ENCODE results near the gene ERO1B.
"Not testable (repeated sequence)": the region's sequence is repeated elsewhere in the genome, so short reads cannot be mapped to it uniquely, and the experiment has no call there.

Gene ERO1B

DNA sequence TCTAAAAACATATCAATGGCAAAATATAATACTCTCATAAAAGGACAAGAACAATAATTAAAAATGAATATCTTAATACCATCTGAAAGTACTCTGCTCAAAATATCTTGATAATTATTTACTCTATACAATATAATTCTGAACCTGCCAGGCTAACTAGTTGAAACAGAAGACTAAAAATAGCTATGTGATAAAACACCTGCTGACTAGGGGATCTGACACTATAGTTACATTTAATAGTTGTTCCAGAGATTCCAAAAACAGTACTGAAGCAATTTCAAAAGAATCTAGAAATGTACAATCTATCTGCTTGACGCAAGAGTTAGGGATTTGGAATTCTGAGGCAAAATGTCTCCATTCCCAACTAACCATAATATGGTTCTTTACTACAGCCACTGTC, 30.2 kb downstream of the ERO1B start:
- no peak for DNase-seq (ENCODE audit: low read depth, low spot score)

DNA sequence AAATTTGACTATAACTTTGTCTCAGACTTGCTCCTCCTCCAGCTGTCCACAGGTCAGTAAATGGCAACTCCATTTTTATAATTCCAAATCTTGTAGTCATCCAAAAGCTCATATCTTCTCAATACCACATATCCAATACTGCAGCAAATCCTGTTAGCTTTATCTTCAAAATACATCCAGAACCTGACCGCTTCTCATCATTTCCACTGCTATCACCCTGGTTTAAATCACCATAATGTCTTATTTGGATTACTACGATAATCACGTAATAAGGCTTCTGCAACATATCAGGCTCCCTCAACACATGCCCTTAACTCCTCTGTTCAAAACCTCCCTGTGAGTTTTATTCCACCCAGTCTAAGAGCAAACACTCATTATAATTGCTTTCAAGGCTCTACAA, 34.5 kb downstream of the ERO1B start:
- DNase-seq (ENCODE audit: low read depth, low spot score): no peak

DNA sequence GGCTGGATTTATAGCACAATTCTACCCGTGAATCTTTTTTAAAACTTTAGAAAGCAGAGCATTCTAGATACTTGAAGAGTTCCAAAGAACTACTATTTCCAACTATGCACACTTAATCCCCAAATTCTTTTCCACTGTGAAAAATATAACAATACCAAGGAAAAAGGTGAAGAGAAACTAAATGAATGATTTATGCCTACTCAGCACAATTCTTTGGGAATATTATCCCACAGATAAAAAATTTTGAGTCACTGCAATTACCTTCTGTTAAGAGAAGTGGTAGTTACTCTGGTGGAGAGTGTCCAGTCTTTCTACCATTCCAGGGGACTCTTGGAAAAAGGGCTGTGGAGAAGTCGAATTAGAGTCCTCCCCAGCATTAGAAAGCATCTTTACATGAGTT, 39.2 kb downstream of the ERO1B start:
- no peak for DNase-seq (ENCODE audit: low read depth, low spot score)

DNA sequence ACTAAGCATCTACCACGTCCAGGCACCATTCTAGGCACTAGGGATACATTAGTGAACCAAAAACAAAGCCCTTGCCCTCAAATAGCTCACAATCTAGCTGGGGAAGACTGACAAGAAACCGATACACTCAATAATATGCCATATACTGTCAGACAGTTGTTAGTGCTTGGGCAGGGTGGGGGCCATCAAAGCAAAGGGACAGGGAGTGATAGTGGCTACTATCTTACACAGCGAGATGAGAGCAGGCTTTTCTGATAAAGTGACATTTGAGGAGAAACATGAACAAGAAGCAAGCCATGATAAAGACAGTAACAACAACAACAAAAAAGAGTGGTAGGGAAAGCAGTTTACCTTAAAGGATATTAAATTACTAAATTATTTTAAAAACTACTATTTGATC, 41.1 kb downstream of the ERO1B start:
- no peak for DNase-seq (ENCODE audit: low read depth, low spot score)

DNA sequence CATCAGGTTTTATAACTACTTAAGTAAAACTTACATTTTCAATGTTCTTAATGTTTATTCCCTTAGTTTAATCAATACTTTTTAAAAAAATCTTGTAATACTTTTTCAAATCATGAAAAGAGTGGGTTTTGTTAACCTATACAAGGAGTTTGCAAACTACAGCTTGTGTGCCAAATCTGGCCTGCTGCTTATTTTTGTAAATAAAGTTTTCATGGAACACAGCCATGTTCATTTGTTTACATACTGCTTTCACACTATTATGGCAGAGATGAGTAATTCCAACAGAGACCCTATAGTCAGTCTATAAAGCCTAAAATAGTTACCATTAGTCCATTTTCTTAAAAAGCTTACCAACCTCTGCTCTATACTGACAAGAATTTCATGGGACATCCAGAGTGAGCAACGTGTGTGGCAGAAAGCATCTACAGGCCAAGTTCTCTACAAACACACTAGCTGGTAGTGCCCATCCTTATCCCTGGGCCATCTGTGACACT, 42.6 kb downstream of the ERO1B start:
- no peak for DNase-seq (ENCODE audit: low read depth, low spot score)

DNA sequence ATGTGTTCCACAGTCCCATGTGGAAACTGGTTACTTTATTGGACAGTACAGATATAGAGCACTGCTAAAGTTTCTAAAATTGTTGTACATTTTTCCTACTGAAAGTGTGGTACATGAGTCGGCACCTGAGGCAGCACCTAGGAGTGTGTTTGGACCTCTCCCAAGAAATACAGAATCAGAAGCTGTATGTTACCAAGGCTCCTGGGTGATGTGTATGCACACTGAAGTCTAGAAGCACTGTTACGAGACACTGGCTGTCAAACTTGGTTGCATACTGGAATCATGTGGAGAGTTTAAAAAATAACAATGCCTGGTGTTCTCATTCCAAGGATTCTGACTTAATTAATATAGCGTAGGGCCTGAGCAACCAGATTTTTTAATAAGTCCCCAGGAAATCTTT, 46.6 kb downstream of the ERO1B start:
- DNase-seq (ENCODE audit: low read depth, low spot score): no peak

DNA sequence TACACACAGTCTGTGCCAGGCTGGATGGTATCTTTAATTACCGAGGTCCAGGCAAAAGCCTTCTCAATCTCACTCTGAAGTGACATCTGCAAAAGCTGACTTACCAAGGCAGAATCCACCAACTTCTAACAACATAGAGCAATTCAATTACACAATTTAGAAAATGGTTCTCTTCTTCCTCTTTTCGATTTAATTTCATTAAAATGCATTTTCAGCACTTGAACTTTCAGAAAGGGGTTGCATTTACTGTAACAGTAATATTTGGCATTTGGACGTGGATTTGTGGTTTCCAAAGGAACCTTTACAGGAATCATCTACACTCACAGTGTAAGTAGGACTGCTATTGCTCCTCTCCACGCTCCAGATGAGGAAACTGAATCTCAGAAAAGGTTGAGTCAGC, 53.3 kb downstream of the ERO1B start:
- DNase-seq (ENCODE audit: low read depth, low spot score): no peak

DNA sequence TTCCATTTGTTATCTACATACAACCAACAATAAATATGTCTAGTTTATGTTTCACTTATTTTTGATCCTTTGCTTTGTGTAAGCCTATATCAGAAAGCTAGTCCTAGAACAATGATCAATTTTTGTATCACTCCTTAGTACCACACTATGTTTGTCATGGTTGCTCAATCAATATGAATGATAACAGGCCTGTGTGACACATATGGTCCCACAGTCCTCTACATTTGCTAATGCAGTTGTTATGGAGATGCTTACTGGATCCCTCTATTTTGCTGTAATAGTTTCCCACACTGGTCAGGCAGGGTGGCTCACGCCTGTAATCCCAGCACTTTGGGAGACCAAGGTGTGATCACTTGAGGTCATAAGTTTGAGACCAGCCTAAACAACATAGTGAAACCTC, 59.1 kb downstream of the ERO1B start:
- no peak for DNase-seq (ENCODE audit: low read depth, low spot score)

DNA sequence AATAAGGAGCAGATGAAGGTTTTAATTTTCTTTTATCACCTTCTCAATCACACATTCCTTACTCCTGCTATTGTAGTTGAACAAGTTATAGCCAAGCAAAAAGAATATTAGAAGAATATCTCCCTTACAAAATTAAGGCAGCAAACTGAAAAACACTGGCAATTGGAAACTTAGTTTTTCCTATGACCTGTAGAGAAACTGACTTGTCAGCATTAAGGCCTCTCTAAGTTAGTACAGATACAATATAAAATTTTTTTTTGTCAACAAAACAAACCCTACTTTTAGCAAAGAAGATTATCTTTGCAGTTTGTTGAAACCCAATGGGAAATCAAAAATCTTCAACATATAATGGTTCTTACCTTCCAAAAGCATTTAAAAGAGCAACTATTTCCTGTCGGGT, 61.3 kb downstream of the ERO1B start:
- DNase-seq (ENCODE audit: low read depth, low spot score): no peak

DNA sequence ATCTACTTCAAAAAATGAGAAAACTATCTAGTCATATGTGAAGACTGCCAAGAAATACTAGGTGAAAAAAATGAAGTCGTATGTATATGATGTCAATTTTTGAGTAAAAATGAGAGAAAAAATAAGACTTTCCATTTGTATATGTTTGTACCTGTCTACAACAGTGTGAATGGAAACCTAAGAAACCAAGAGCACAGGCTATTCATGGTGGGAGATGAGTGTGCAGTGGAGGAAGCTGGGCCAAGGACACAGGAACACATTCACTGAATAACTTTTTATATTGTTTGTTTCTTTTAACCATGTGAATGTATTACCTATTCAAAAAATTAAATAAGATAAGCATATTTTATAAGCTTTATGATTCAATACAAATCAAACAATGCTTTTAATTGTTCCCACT, 67.0 kb downstream of the ERO1B start:
- no peak for DNase-seq (ENCODE audit: low read depth, low spot score)

DNA sequence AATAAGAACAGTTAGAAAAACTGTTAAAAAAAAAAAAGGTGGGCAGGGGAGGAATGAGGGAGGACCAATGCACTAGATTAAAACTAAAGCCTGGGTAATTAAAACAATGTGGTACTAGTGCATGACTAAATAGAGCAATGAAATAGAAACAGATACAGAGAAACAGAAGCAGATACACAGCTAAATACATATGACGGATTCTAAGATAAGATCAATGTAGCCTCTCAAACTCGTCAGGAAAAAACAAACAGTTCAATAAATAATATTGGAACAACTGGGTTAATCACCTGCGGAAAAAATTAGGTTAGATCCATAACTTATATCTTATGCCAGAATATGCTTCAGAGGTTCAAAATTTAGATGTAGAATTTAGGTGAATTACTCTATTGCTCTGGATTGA, 68.2 kb downstream of the ERO1B start:
- no peak for DNase-seq (ENCODE audit: low read depth, low spot score)

DNA sequence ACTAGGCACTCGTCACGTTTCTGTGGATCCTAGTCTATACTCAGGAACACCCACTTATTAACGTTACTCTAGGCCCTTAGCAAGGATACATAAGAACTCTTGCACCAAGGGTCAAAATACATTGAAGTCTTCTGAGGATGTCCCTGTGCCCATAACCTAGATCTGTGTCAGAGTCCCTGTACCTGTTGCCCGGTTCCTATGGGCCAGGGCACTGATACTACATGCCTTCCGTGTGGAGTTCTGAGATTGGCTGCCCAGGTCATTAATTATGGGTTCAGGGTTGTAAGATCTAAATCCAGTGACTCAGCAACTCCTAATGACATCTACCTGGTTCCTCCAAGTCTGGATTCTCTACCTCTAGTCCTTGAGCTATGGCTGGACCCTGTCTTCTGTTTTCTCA, 69.9 kb downstream of the ERO1B start:
- no peak for DNase-seq (ENCODE audit: low read depth, low spot score)

DNA sequence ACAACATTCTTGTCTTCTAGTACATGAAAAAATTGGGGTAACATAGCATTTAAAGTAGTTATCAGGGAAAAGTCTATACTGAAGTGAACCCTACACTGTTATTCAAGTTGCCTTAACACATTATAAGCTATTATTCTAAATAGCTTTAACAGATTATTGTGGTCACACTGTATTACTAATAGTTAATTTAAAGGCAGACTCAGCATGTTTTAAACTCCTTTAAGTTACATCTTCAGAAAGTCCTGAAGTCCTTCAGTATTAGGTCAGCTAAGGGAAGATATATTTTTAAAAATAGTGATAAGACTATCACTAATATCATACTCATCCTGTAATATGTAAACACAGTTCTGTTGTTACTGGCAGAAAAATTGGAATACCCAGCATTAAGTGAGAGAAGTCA, 72.0 kb downstream of the ERO1B start:
- DNase-seq (ENCODE audit: low read depth, low spot score): no peak

DNA sequence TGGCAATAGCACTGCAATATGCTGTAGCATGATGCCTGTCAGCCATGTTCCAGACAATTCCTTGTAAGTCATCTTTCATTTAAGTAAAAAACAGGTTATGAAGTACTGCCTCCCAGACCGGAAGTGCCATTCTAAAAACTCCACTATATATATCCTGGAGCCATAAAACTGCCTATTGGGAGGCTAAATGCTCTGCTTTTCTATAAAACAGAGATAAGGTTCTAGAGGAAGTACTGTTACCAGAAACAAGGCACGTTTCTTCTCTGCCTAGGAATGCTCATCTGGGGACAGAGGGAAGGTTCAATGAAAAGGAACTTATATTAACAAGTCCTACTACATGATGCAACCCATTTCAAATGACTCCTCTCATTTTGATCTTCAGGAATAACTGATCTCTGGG, 72.6 kb downstream of the ERO1B start:
- no peak for DNase-seq (ENCODE audit: low read depth, low spot score)

DNA sequence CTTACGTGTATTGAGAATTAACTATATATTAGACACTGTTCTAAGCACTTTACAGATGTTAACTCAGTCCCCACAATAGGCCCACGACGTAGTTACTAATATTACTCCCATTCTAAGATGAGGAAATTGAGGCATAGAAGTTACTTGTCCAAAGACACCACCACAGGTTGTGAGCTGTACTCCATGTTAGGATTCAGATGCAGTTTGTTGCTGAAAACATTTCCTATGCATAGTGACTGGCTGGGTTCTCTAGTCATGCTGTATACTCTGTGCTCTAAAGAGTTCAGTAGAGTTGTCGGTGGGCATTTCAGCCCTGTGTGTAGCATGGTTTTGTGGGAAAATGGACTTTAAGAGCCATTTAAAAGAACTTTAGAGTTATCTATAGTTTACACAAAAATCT, 74.2 kb downstream of the ERO1B start:
- DNase-seq (ENCODE audit: low read depth, low spot score): no peak

DNA sequence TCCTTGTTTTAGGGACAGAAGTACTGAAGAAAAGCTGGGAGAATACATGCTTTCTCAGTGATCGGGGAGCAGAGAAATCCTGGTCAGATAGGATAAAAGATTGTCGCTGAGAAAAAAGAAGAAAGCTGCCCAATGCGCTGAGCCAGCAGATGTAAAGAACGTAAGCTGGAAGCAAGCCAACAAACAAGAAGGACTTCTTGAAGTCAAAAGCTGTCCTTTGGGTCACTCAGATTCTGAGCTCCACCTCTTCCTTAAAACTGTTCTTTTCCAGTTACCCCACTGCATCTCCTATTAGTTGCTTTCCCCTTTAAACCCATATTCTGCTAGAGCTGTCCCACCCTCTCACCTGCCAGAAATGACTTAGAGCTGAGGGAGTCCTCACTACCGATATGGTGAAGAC, 74.6 kb downstream of the ERO1B start:
- DNase-seq (ENCODE audit: low read depth, low spot score): no peak

DNA sequence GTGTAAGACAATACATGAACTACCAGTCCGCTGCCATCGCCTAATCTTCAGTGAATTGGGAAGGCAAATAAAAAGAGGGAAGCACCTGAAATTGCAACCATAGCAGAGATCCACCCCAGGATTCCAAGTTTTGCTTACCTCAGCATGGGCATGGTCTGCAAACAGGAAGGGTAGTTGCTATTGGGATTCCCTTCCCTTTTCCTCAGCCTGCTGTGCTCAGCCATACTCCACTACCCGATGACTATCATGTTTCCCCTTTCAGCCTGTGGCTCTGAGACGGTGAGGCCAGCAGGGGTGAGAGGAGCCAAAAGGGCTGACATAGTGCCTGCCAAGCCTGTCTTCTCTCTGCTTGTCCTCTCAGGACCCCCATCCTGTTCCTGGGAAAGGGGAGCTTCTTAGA, 75.2 kb downstream of the ERO1B start:
- no peak for DNase-seq (ENCODE audit: low read depth, low spot score)

DNA sequence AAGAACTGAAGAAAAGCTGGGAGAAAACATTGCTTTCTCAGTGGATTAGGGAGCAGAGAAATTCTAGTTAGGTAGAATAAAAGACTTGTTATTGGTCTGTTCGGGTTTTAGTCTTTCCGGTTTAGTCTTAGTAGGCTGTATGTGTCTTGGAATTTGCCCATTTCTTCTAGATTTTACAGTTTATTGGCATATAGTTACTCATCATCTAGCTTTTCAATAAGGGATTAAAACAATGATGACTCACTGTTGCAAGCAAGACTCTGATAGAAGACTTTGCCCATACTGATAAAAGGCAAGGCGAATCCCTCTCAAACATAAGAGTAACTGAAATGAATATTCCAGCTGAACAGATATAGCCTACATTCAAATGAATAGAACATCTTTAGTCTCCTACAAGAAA, 77.1 kb downstream of the ERO1B start:
- no peak for DNase-seq (ENCODE audit: low read depth, low spot score)

DNA sequence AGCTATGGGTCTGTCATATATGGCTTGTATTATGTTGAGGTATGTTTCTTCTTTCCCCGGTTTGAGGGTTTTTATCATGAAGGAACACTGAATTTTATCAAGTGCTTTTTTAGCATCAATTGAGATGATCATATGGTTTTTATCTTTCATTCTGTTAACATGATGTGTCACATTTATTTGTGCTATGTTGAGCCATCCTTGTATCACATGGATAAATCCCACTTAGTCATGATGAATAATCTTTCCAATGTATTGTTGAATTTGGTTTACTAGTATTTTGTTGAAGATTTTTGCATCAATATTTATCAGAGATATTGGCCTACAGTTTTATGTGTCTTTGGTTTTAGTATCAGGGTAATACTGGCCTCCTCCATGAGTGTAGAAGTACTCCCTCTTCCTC, 77.7 kb downstream of the ERO1B start:
- no peak for DNase-seq (ENCODE audit: low read depth, low spot score)

DNA sequence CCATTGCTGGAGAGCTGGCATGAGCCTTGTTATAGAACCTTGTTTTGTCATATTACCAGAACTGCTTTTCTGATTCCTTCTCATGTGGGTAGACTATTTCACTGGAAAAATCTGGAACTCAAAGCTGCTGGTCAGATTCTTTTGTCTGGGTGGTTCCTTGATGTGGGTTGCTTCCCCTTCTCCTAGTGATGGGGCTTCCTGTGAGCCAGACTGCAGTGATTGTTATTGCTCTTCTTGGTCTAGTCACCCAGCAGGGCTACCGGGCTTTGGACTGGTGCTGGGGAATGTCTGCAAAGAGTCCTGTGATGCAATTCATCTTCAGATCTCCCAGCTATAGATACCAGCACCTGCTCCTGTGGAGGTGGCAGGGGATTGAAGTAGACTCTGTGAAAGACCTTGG, 80.0 kb downstream of the ERO1B start:
- no peak for DNase-seq (ENCODE audit: low read depth, low spot score)

DNA sequence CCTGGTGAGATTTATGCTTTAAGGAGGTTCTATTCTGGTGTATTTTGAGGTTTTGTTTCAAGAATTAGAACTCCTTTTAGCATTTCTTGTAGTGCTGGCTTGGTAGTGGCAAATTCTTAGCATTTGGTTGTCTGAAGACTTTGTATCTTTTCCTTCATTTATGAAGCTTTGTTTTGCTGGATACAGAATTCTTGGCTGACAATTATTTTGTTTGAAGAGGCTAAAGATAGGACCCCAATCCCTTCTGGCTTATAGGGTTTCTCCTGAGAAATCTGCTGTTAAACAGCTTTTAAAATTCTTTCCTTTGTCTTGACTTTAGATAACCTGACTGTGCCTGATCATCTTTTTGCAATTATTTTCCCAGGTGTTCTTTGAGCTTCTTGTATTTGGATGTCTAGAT, 80.8 kb downstream of the ERO1B start:
- no peak for DNase-seq (ENCODE audit: low read depth, low spot score)

DNA sequence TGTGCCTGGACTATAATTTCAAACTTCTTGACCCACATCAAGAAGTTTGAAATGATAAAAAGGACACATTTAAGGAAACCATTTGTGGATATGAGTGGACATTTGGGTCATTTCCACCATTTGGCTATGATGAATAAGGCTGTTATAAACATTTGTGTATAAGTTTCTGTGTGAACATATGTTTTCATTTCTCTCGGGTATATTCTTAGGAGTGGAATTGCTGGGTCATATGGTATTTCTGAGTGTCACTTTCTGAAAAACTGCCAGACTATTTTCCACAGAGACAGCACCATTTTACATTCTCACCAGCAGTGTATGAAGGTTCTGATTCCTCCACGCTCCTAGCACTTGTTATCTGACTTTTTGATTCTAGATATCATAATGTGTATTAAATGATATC, 88.6 kb downstream of the ERO1B start:
- DNase-seq (ENCODE audit: low read depth, low spot score): no peak

DNA sequence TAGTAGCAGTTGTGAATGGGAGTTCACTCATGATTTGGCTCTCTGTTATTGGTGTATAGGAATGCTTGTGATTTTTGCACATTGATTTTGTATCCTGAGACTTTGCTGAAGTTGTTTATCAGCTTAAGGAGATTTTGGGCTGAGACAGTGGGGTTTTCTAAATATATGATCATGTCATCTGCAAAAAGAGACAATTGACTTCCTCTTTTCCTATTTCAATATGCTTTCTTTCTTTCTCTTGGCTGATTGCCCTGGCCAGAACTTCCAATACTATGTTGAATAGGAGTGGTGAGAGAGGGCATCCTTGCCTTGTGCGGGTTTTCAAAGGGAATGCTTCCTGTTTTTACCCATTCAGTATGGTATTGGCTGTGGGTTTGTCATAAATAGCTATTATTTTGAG, 93.7 kb downstream of the ERO1B start:
- not testable (repeated sequence) for DNase-seq (ENCODE audit: low read depth, low spot score)

DNA sequence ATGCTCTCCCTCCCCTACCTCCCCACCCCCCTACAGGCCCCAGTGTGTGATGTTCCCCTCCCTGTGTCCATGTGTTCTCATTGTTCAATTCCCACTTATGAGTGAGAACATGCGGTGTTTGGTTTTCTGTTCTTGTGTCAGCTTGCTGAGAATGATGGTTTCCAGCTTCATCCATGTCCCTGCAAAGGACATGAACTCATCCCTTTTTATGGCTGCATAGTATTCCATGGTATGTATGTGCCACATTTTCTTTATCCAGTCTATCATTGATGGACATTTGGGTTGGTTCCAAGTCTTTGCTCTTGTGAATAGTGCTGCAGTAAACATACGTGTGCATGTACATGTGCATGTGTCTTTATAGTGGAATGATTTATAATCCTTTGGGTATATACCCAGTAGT, 95.3 kb downstream of the ERO1B start:
- not testable (repeated sequence) for DNase-seq (ENCODE audit: low read depth, low spot score)

DNA sequence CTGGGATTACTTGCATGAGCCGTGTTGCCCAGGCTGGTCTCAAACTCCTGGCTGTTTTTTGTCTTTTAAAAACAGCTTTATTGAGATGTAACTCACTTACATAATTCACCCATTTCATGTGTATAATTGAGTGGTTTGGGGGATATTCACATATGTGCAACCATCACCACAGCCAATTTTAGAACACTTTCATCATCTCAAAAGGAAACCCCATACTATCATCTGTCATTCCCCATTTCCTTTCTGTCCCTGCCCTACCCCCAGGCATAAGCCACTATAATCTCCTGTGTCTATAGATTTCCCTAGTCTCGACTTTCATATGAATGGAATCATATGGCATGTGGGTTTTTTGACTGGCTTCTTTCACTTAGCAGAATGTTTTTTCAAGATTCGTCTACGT, 96.1 kb downstream of the ERO1B start:
- DNase-seq (ENCODE audit: low read depth, low spot score): no peak
